OCI-LY1 (cell line): ENCODE measurements around the gene CD74.

Source experiments
- EZH2 ChIP-seq: fragments of 200-600 bp; sonication (generic), shearing (Covaris generic); IDR thresholded peaks from 2 replicates; pipeline ENCODE4 v1.8.0; 2017; ENCODE audit warnings: borderline replicate concordance, mixed run types, mild to moderate bottlenecking, antibody characterized with exemption, low read length, moderate library complexity, mixed read lengths
- TF ChIP-seq, protein P1 (sequence below): fragments of 200-600 bp; sonication (generic), shearing (Covaris generic); IDR thresholded peaks from 2 replicates; pipeline ENCODE4 v1.5.1; 2017; ENCODE audit warnings: mild to moderate bottlenecking, antibody characterized with exemption, low read length, moderate library complexity, mixed read lengths

DNA sequence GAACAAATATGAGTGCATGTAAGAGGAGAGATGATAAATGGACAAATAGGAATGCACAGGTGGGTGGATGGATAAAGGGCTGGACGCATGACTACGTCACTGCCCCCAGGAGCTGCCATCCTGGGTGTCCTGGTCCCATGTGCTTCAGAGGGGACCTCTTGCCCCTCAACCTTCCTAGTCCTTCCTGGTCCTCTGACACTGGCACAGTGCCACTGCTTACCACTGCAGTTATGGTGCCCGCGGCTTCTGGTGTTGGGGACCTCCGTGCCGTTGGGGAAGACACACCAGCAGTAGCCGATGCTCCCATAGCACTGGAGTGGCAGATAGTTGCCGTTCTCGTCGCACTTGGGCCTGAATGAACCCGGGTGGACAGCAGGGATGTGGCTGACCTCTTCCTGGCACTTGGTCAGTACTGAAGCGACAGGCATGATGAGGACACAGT is 9.8 kb downstream of the CD74 start:
- TF ChIP-seq, protein P1, sequence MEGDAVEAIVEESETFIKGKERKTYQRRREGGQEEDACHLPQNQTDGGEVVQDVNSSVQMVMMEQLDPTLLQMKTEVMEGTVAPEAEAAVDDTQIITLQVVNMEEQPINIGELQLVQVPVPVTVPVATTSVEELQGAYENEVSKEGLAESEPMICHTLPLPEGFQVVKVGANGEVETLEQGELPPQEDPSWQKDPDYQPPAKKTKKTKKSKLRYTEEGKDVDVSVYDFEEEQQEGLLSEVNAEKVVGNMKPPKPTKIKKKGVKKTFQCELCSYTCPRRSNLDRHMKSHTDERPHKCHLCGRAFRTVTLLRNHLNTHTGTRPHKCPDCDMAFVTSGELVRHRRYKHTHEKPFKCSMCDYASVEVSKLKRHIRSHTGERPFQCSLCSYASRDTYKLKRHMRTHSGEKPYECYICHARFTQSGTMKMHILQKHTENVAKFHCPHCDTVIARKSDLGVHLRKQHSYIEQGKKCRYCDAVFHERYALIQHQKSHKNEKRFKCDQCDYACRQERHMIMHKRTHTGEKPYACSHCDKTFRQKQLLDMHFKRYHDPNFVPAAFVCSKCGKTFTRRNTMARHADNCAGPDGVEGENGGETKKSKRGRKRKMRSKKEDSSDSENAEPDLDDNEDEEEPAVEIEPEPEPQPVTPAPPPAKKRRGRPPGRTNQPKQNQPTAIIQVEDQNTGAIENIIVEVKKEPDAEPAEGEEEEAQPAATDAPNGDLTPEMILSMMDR: no peak
- no peak for TF ChIP-seq EZH2
